ENCODE results near the gene GABARAP. TPM values are rescaled to one million over a fixed set of nuclear protein-coding genes. Genes with fewer than 3 reads are reported as not detected.
A peak's percentile ranks its signal among the peaks of the same experiment; 100 is the strongest.

GABARAP gene
- total and polyA plus RNA-seq, 2 of the 8 experiments (the other 6 are each of a cell fraction or from before 2014, with no cell fraction given) = 252 to 581 TPM

DNA sequence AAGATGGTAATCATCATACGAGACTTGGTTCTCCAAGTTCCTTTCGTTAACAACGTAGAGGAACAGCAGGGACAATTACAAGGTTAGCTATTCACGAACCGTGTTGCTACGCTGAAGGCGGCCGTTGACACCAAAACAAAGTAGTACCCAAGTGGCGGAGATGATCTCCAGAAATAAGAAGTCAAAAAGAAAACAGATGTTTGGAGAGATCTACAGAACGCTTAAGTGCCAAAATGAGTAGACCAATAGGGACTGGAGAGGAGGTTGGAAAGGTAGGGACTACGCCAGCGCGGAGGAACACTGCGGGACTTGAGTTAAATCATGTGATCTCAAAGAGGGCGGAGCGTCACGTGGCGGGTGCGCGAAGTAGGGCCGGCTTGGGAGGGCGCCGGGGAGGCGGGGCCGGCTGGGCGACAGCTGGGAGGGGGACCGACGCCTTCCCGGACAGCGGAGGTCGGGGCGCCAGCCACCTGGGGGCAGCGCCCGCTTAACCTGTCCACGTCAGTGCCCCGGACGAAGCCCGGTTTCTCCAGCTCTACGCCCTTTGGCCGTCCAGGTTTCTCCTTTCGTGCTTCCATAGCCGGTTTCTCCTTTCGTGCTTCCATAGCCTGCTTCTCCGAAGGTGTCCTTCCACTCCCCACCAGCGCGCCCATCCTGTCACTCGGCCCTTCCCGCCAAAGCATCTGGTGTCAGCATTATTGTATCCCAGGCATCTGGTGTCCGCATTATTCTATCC, 636 bp upstream of the GABARAP start (continued):
- TF ChIP-seq YY1 (IDR thresholded peaks at IDR 0.05; ENCODE audit: low read depth, low read length) (no peak), EGR1 (IDR thresholded peaks at IDR 0.05; ENCODE audit: borderline replicate concordance, low read depth, low read length) (no peak), TBP (IDR thresholded peaks at IDR 0.05; ENCODE audit: low read depth, low read length) (0 out of 2 replicates have a peak, but pooled peaks have one; percentile 46), SP1 (IDR thresholded peaks at IDR 0.05; ENCODE audit: low read depth, low read length) (peak; percentile 89), BRCA1 (IDR thresholded peaks at IDR 0.05; ENCODE audit: low read depth, low read length) (no peak), ASH2L (IDR thresholded peaks at IDR 0.05; ENCODE audit: low read length) (peak; percentile 89), SP4 (IDR thresholded peaks at IDR 0.05; ENCODE audit: low read length) (peak; percentile 99), BACH1 (IDR thresholded peaks at IDR 0.05; ENCODE audit: low read length) (no peak), HDAC2 (IDR thresholded peaks at IDR 0.05; ENCODE audit: borderline replicate concordance in 1 of 2, low read depth in 2 of 2, low read length in 2 of 2) (peak; percentile 77 to 95; a peak in 3 of 4 replicates), CREB1 (IDR thresholded peaks at IDR 0.05) (peak; percentile 75), RXRA (IDR thresholded peaks at IDR 0.05; ENCODE audit: insufficient read depth, low read depth, low read length) (peak; percentile 51; the same call in 1 of the 2 replicates), TAF7 (optimal IDR thresholded peaks at IDR 0.05; ENCODE audit: borderline replicate concordance, low read depth, low read length) (no peak), FOSL1 (IDR thresholded peaks at IDR 0.05; ENCODE audit: insufficient read depth, low read depth, low read length) (peak; percentile 83), CHD2 (IDR thresholded peaks at IDR 0.05; ENCODE audit: low read length) (peak; percentile 94), TCF12 (IDR thresholded peaks at IDR 0.05; ENCODE audit: low read depth, low read length) (peak; percentile 70; the same call in 1 of the 2 replicates), TAF1 (IDR thresholded peaks at IDR 0.05; ENCODE audit: low read depth, low read length) (peak; percentile 66), SIN3A (conservative IDR thresholded peaks at IDR 0.05 in 1 of 2, IDR thresholded peaks at IDR 0.05 in 1 of 2; ENCODE audit: low read depth in 1 of 2, low read length in 2 of 2) (peak; percentile 97 to 99), KDM4A (IDR thresholded peaks at IDR 0.05; ENCODE audit: low read depth, low read length, severe bottlenecking) (peak; percentile 25), POLR2A (IDR thresholded peaks at IDR 0.05; ENCODE audit: control extremely low read depth in 1 of 2, low read depth in 2 of 2, low read length in 2 of 2) (peak; percentile 66 to 76; a peak in 2 of 3 replicates), POLR2AphosphoS5 (IDR thresholded peaks at IDR 0.05; ENCODE audit: low read depth, low read length) (peak; percentile 23; the same call in 1 of the 2 replicates)
- TF ChIP-seq, protein P1, sequence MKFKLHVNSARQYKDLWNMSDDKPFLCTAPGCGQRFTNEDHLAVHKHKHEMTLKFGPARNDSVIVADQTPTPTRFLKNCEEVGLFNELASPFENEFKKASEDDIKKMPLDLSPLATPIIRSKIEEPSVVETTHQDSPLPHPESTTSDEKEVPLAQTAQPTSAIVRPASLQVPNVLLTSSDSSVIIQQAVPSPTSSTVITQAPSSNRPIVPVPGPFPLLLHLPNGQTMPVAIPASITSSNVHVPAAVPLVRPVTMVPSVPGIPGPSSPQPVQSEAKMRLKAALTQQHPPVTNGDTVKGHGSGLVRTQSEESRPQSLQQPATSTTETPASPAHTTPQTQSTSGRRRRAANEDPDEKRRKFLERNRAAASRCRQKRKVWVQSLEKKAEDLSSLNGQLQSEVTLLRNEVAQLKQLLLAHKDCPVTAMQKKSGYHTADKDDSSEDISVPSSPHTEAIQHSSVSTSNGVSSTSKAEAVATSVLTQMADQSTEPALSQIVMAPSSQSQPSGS (IDR thresholded peaks at IDR 0.05; ENCODE audit: low read length) = peak; percentile 86; the same call in 1 of the 2 replicates
- TF ChIP-seq, protein P2, sequence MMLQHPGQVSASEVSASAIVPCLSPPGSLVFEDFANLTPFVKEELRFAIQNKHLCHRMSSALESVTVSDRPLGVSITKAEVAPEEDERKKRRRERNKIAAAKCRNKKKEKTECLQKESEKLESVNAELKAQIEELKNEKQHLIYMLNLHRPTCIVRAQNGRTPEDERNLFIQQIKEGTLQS (IDR thresholded peaks at IDR 0.05; ENCODE audit: insufficient read depth, low read depth, low read length) = peak; percentile 97
